Caco-2 (cell line): Measurements from ENCODE around the gene ZNF605. TPM values are rescaled to one million over a fixed set of nuclear protein-coding genes. Genes with fewer than 3 reads are reported as not detected.

Source experiments
- BruUV-seq: library from RNA; stranded (reverse); fragments of 400-500 nt; replicated peaks from 2 replicates; lab custom pipeline; 2021; lab: Mats Ljungman, UMichigan
- CTCF ChIA-PET: fragments of 300-600 bp; sonication (Branson Sonifier 250); formaldehyde crosslinking; loops from one replicate; lab custom pipeline; 2022; ENCODE audit warnings: antibody characterized with exemption; lab: Charles Lee
- POLR2A ChIA-PET: fragments of 300-600 bp; sonication (Branson Sonifier 250); formaldehyde crosslinking; loops from one replicate; lab custom pipeline; 2022; ENCODE audit warnings: antibody characterized with exemption; lab: Charles Lee
- DNase-seq, 2 experiments: peaks; one replicate each; pipeline versions ENCODE4 v3.0.0 to v3.0.0-alpha.2; 2020 to 2022
- H3K27me3 ChIP-seq: replicated peaks from 2 replicates; pipeline ENCODE4 v1.6.0; 2011; ENCODE audit warnings: low read length; ENCODE audit not compliant: control insufficient read depth, insufficient read depth
- H3K36me3 ChIP-seq: 2 replicates; pipeline ENCODE4 v1.5.1; 2011; ENCODE audit warnings: low read length; ENCODE audit not compliant: control insufficient read depth, insufficient read depth
- H3K4me1 ChIP-seq: fragments of 250-450 bp; sonication (Bioruptor Pico); 2 replicates; pipeline ENCODE4 v1.5.1; 2020; ENCODE audit warnings: mild to moderate bottlenecking
- H3K4me3 ChIP-seq: 2 replicates; pipeline ENCODE4 v1.5.1; 2011; ENCODE audit warnings: low read depth, mild to moderate bottlenecking, control low read depth, low read length
- H3K9me3 ChIP-seq: fragments of 250-450 bp; sonication (Bioruptor Pico); 2 replicates; pipeline ENCODE4 v1.5.1; 2020; ENCODE audit warnings: mild to moderate bottlenecking, moderate library complexity
- H3K27ac Mint-ChIP-seq: one replicate; pipeline ENCODE4 v1.8.0; 2022; ENCODE audit warnings: mixed read lengths; ENCODE audit not compliant: unreplicated experiment
- H3K27me3 Mint-ChIP-seq: one replicate; pipeline ENCODE4 v1.8.0; 2022; ENCODE audit warnings: mixed read lengths; ENCODE audit not compliant: insufficient read depth, unreplicated experiment
- H3K36me3 Mint-ChIP-seq: one replicate; pipeline ENCODE4 v1.8.0; 2022; ENCODE audit warnings: mild to moderate bottlenecking, mixed read lengths; ENCODE audit not compliant: insufficient read depth, unreplicated experiment
- H3K4me1 Mint-ChIP-seq: one replicate; pipeline ENCODE4 v1.8.0; 2022; ENCODE audit warnings: low read depth, mixed read lengths; ENCODE audit not compliant: unreplicated experiment
- H3K4me3 Mint-ChIP-seq: one replicate; pipeline ENCODE4 v1.8.0; 2022; ENCODE audit warnings: mild to moderate bottlenecking, moderate library complexity, mixed read lengths; ENCODE audit not compliant: unreplicated experiment
- H3K9me3 Mint-ChIP-seq: one replicate; pipeline ENCODE4 v1.8.0; 2022; ENCODE audit warnings: mixed read lengths; ENCODE audit not compliant: unreplicated experiment
- CTCF ChIP-seq, 2 experiments: fragments of 200-600 bp in 1 of 2; IDR thresholded peaks; 1 replicate in 1 of 2; 2 replicates in 1 of 2; pipeline versions ENCODE4 v1.5.1 to v1.8.0; 2011 to 2022; ENCODE audit warnings: antibody characterized with exemption in 1 of 2, control low read depth in 1 of 2, inconsistent platforms in 1 of 2, low read depth in 1 of 2, low read length in 1 of 2, mild to moderate bottlenecking in 1 of 2, moderate library complexity in 1 of 2; ENCODE audit not compliant: insufficient read depth in 1 of 2, severe bottlenecking in 1 of 2, unreplicated experiment in 1 of 2
- intact Hi-C: fragments of 100-400 bp; cut with micrococcal nuclease; formaldehyde crosslinking; loops from one replicate; pipeline ENCODE4 v1.10.0; 2022; ENCODE audit not compliant: unreplicated experiment
- total RNA-seq: library from RNA; stranded (reverse); gene quantifications from 2 replicates; pipeline ENCODE4 v1.2.3, GENCODE V29; 2022

Gene ZNF605
- total RNA-seq, 1 experiment from 2014 or later = 7.1 TPM

DNA sequence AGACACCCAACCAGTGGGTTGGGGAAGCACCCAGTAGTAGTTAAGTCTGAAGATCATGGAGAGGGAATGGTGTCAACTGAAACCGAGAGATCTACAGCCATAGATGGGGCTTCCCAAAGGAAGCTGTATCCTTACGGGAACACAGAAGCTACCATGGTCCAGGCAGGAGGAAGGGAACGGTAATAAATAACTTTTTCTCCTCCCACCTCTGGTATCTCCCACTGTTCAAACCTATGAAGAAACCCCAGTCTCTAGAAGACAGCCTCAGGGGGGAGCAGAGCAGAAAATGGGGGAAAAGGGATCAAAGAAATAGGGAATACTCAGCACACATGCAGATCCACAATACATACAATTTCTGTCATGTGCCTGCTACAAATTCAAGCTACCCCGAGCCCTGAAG is 33.4 kb downstream of the ZNF605 start:
- Mint-ChIP-seq H3K36me3 (peaks cover 11% of the 10 kb centered on the region), H3K27me3 (no peaks in the 10 kb centered on the region), H3K9me3 (peaks cover 55% of the 10 kb centered on the region), H3K27ac (no peak overlapping the region), H3K4me3 (no peak overlapping the region), H3K4me1 (no peaks in the 10 kb centered on the region)
- H3K9me3 ChIP-seq = peaks cover 48% of the 10 kb centered on the region
- no TSS peak for BruUV-seq
- ChIA-PET CTCF (no interaction called here), POLR2A (no interaction called here)
- no peak for DNase-seq
- H3K4me1 ChIP-seq = no peaks in the 10 kb centered on the region
- TF ChIP-seq CTCF (IDR thresholded peaks at IDR 0.05; ENCODE audit: insufficient read depth in 1 of 2, low read depth in 1 of 2, low read length in 1 of 2, severe bottlenecking in 1 of 2, unreplicated experiment in 1 of 2) = no peak
- no peak overlapping the region for H3K4me3 ChIP-seq
- intact Hi-C loops = no loop called here
- H3K36me3 ChIP-seq = no peaks in the 10 kb centered on the region
- H3K27me3 ChIP-seq = no peaks in the 10 kb centered on the region

DNA sequence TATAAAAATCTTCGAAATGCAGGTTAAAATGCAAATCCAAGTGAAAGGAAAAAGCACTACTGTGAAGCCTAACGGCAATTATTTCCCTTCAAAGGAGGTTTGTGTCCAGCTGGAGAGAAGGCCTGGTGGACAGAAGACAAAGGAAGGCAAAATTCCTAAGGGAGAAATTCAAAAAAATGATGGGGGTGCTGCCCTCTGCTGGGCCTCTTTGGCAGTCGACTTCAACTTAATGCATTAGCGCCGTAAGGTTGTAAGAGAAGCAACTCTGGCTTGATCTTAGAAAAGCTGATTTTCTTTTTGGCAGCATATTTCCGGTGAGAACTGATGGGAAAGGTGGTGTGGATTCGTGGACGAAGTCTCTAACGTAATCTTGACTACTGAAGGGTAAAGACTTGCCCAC is 34.4 kb downstream of the ZNF605 start:
- no peaks in the 10 kb centered on the region for H3K4me1 Mint-ChIP-seq
- H3K9me3 ChIP-seq = peaks cover 41% of the 10 kb centered on the region
- H3K27me3 Mint-ChIP-seq = no peaks in the 10 kb centered on the region
- POLR2A ChIA-PET = no interaction called here
- intact Hi-C loops = no loop called here
- H3K4me3 Mint-ChIP-seq = no peak overlapping the region
- no peak for DNase-seq
- peak in 1 of 2 experiments; percentile 21 for TF ChIP-seq CTCF (IDR thresholded peaks at IDR 0.05; ENCODE audit: insufficient read depth in 1 of 2, low read depth in 1 of 2, low read length in 1 of 2, severe bottlenecking in 1 of 2, unreplicated experiment in 1 of 2)
- CTCF ChIA-PET = no interaction called here
- no peaks in the 10 kb centered on the region for H3K27me3 ChIP-seq
- H3K36me3 Mint-ChIP-seq = peaks cover 8% of the 10 kb centered on the region
- H3K4me3 ChIP-seq = no peak overlapping the region
- H3K4me1 ChIP-seq = no peaks in the 10 kb centered on the region
- BruUV-seq = no TSS peak
- no peak overlapping the region for H3K27ac Mint-ChIP-seq
- no peaks in the 10 kb centered on the region for H3K36me3 ChIP-seq
- peaks cover 54% of the 10 kb centered on the region for H3K9me3 Mint-ChIP-seq

- no peaks in the 10 kb centered on the region for H3K36me3 ChIP-seq
- no peak overlapping the region for H3K4me3 ChIP-seq
- ChIA-PET POLR2A (no interaction called here), CTCF (no interaction called here)
- intact Hi-C loops = no loop called here
- H3K36me3 Mint-ChIP-seq = no peaks in the 10 kb centered on the region
- H3K9me3 Mint-ChIP-seq = peaks cover 51% of the 10 kb centered on the region
- no peak overlapping the region for H3K4me3 Mint-ChIP-seq
- BruUV-seq = no TSS peak
- peaks cover 22% of the 10 kb centered on the region for H3K9me3 ChIP-seq
- H3K4me1 ChIP-seq = no peaks in the 10 kb centered on the region
- TF ChIP-seq CTCF (IDR thresholded peaks at IDR 0.05; ENCODE audit: insufficient read depth in 1 of 2, low read depth in 1 of 2, low read length in 1 of 2, severe bottlenecking in 1 of 2, unreplicated experiment in 1 of 2) = no peak
- H3K27me3 ChIP-seq = no peaks in the 10 kb centered on the region
- DNase-seq = no peak
- H3K27ac Mint-ChIP-seq = no peak overlapping the region
- no peaks in the 10 kb centered on the region for H3K27me3 Mint-ChIP-seq
- H3K4me1 Mint-ChIP-seq = no peaks in the 10 kb centered on the region
These were observed 37.4 kb downstream of the ZNF605 start for GRCh38 chr12:132918680-132919079.
